ENCODE data around the gene B4GALNT4.
"Not testable (repeated sequence)": the region's sequence is repeated elsewhere in the genome, so short reads cannot be mapped to it uniquely, and the experiment has no call there.

The B4GALNT4 gene

DNA sequence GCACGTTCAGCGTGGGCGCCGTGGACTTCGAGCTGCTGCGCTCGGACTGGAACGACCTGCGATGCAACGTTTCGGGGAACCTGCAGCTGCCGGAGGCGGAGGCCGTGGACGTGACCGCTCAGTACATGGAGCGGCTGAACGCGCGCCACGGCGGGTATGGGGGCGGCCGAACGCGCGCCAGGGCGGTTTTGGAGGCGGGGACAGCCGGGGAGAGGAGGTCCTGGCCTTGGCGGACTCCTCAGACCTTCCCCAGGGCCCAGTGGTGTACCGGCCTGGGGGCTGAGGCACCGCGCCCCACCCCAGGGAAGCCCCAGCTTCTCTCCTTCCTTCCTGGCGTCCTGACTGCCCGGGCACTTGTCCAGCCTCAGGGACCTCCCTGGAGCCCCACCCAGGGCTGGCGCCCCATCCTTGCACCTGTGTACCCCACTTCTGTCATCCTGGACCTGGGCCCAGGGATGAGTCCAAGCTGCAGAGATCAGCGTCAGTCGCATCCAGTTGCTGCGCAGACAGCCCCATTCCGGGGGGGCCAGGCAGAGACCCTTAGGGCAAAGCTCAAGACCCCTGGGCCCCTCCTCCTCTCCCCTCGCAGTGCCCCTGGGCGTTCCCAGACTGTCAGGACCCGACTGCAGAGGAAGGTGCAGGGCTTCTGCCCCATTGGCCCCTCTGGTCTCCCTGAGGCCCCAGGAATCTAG, 8.0 kb downstream of the B4GALNT4 start:
- no peak for DNase-seq

DNA sequence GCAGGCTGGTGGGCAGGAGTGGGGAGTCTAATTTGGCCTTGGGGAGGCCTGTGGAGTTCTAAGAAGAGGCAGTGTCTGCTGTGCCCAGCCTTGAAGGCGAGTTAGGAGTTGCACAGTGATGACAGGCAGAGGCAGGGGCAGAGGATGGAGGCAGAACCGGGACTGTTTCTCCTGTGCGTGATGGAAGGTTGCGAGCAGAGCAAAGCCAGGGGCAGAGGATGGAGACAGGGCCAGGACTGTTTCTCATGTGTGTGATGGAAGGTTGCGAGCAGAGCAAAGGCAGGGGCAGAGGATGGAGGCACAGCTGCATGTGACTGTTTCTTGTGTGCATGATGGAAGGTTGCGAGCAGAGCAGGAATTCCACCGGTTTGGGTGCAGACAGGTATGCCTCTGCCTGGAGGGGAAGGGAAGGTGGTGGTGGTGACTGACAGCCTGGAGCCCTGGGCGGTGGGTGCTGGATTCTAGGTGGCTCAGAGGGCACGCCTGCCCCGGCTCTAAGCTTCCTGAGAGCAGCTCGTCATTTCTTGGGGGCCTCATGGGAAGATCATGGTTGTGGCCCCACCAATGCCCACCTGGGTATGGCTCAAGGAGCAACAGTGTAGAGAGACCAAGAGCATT, 8.7 kb downstream of the B4GALNT4 start:
- no peak for DNase-seq

DNA sequence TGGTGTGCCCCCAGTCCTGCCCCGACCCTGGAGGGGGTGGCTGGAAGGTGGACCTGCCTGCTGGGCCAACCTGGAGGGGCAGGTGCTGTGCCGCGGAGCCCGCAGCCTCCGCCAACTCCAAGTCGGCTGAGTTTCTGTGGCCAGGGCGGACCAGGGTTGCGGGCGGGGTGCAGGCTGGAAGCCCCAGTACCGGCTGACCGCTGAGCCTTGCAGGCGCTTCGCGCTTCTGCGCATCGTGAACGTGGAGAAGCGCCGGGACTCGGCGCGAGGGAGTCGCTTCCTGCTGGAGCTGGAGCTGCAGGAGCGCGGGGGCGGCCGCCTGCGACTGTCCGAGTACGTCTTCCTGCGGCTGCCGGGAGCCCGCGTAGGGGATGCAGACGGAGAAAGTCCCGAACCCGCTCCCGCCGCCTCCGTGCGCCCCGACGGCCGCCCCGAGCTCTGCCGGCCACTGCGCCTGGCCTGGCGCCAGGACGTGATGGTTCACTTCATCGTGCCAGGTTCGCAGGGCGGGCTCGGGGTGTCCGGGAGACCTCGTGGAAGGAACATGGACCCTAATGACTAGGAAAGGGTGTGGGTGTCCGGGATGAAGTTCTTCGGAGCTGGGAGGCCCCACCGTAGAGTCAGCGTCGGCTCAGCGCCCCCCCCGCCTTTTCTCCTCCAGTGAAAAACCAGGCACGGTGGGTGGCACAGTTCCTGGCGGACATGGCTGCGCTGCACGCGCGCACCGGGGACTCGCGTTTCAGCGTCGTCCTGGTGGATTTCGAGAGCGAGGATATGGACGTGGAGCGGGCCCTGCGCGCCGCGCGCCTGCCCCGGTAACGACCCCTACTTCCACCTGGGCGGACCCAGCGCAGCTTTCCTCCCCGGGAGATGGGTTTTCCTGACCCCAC, 10.2 kb downstream of the B4GALNT4 start:
- no peak for DNase-seq

GRCh38 chr11:380095-380480, 10.8 kb downstream of the B4GALNT4 start:
- DNase-seq, result no peak

DNA sequence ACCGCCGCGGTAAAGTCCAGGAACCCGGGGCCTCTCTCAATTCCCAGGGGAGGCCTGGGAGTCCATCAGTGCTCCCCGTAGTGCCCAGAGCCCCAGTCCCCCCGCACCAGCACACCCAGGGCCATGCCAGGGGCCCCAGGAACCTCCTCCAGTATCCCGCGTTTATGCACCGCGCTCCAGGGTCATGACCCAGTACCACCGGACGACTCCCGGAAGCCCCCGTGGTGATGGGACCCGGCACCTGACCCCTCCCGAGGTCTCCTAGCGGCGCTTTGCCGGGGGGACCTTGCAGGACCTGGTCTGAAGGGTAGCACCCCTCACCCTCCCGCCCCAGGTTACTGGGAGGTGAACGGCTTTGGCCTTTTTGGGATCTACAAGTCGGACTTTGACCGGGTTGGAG, 11.2 kb downstream of the B4GALNT4 start:
- no peak for DNase-seq

- no peak for DNase-seq
Observed at GRCh38 chr11:380996-381395, 11.7 kb downstream of the B4GALNT4 start.

DNA sequence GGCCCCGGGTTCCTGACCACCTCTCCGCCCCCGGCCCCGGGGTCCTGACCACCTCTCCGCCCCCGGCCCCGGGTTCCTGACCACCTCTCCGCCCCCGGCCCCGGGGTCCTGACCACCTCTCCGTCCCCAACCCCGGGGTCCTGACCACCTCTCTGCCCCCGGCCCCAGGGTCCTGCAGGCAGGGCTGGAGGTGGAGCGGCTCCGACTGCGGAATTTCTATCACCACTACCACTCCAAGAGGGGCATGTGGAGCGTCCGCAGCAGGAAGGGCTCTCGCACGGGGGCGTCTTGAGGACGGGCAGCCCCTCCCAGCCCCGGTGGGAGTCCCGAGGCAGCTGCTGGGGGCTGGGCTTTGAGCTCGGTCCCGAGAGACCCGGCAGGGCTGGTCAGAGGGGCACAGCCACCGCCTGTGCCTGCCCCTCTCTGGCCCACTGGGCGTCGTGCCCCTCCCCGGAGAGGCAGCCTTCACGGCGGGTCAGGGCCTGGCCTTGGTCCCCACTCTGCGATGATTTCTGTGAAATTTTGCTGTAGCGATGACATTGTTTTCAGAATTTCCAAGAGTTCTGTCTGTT, 12.3 kb downstream of the B4GALNT4 start:
- no peak for DNase-seq

GRCh38 chr11:382081-382629, 12.9 kb downstream of the B4GALNT4 start:
- no peak for DNase-seq

- no peak for DNase-seq
Observed at GRCh38 chr11:383431-383830, 14.1 kb downstream of the B4GALNT4 start.

- no peak for DNase-seq
Observed at GRCh38 chr11:384511-384910, 15.2 kb downstream of the B4GALNT4 start.

GRCh38 chr11:385594-386351, 16.5 kb downstream of the B4GALNT4 start:
- no peak for DNase-seq

GRCh38 chr11:386483-386882, 17.2 kb downstream of the B4GALNT4 start:
- DNase-seq, result no peak

GRCh38 chr11:387193-387793, 18.0 kb downstream of the B4GALNT4 start:
- DNase-seq, result no peak

- DNase-seq, result not testable (repeated sequence)
Observed at GRCh38 chr11:389369-389768, 20.1 kb downstream of the B4GALNT4 start.

GRCh38 chr11:390175-390574, 20.9 kb downstream of the B4GALNT4 start:
- no peak for DNase-seq

DNA sequence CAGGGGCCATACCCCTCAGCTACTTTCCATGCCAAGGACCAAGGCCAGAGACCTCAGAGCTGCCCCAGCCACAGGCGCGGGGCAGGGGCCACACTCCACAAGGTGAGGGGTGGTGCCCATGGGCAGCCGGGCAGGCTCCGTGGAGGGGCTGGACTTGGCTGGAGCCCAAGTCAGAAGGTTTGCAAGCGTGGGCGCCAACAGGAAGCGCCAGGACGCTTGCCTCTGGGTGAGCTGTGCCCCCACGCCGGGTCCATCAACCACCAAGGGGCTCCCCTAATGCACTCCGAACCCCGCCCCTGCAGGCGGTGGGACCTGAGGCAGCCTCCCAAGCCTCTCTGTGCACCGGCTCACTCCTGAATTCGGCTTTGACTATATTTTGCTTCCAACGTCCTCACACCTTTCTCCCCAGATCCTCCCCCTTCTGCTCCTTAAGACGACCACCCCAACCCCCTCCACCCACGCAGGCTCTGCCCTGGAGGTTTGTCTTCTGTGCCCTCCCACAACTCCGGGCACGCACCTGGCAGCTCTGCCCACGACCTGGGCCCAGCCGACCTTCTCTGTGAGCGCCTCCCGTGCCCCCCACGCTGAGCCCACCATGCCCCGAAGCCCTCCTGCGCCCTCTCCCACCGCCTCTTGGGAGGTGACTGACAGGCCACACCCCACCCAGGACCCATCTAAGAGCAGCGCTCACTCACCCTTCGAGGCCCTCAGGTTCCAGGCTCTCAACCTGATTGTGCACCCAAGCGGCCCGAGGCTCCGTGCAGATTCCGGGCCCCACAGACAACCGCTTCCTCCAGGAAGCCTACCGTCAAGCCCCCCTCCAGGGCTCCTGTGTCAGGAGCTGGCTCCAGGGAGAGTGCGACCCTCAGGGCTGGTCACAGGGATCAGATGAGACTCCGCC, 22.1 kb downstream of the B4GALNT4 start:
- DNase-seq, result no peak

DNA sequence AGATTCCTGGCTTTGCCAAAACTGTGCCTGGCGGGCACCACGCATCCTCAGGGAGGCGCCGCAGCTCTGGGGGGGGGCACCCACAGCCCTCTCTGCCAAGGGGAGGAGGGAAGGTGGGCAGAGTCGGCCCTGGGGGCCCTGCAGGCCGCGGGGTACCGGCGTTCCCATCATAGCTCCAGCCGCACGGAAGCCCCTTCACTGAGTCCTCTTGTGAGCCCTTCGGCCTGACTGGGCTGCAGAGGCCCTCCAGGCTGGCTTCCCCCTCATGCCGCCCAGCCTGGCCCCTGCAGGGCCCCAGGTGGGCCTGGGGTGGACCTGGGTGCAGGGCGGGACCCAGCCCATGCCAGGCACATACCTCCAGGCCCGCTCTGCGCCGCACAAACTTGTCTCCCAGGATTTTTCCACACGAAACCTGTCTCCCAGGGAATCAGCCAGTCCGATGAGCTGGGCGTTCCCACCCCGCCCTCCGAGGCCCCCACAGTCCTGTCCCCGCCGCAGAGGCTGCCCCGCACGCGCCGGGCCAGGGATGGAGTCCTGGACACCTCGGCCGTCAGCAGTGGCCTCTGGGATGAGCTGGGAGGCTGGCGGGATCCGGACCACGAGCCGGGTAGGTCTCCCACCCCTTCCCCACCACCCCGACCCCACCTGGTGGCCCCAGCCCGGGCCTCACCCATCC, 22.9 kb downstream of the B4GALNT4 start:
- no peak for DNase-seq

DNA sequence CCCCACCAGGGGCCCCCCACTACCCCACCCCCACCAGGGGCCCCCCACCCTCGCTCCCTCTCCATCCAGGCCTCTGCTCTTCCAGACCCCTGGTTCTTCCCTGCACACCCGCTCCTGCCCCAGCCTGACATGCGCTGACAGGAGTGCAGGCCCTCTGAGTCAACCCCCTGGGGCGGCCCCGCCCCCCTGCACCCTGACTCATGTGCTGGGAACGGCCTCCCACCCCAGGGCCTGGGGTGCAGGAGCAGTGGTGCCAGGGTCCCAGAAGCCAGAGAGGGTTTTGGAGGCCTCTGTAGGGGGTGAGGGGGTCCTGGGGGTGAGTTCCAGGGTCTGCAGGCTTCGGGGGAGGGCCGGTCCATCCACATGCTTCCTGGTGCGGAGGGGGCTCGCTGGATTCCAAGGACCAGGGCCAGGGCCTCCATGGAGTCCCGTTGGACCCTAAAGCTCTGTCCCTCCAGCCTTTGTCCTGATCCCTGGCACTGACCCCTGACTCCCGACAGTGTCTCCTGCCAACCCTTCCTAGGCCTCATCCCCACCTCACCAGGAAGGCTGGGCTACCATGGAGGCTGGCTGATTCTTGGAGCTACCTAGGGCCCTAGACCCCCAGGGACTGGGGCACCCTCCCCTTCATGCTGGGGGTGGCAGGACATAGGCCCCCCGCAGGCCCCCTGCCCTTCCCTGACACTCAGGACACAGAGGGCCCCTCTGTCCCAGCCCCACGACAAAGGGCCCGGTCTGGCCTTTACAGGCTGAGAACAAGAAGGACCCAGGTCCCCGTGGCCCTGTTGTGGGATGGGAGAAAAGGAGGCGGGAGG, 24.1 kb downstream of the B4GALNT4 start:
- no peak for DNase-seq
